SK-N-SH treated with all-trans-retinoic acid at 6 μM for 48 hours (cell line): ENCODE measurements around the gene ZMYND11.

Experiments
- ATAC-seq: fragments of 200-7000 bp; cut with Tn5 transposase; 3 replicates; pipeline ENCODE4 v1.9.1; 2020; ENCODE audit warnings: mild to moderate bottlenecking, moderate library complexity
- ARNTL ChIP-seq: fragments of 450-650 bp; formaldehyde crosslinking; IDR thresholded peaks from 2 replicates; pipeline ENCODE4 v1.5.0; 2020; ENCODE audit warnings: low read depth, mild to moderate bottlenecking, moderate library complexity, borderline replicate concordance
- BACH2 ChIP-seq: fragments of 250-450 bp; sonication (Bioruptor Pico); IDR thresholded peaks from 2 replicates; pipeline ENCODE4 v1.9.0; 2021; ENCODE audit warnings: mild to moderate bottlenecking, borderline replicate concordance
- CSDC2 ChIP-seq: fragments of 250-450 bp; sonication (Bioruptor Pico); IDR thresholded peaks from 2 replicates; pipeline ENCODE4 v1.5.0; 2020; ENCODE audit warnings: mild to moderate bottlenecking, moderate library complexity
- CSRNP3 ChIP-seq: fragments of 250-450 bp; sonication (Bioruptor Pico); IDR thresholded peaks from 2 replicates; pipeline ENCODE4 v1.5.1; 2021; ENCODE audit warnings: mild to moderate bottlenecking, moderate library complexity
- ESRRG ChIP-seq: fragments of 250-450 bp; sonication (Bioruptor Pico); IDR thresholded peaks from 2 replicates; pipeline ENCODE4 v1.6.1; 2021; ENCODE audit warnings: mild to moderate bottlenecking
- GLIS3 ChIP-seq: fragments of 250-450 bp; sonication (Bioruptor Pico); IDR thresholded peaks from 2 replicates; pipeline ENCODE4 v1.5.0; 2020; ENCODE audit warnings: mild to moderate bottlenecking, moderate library complexity
- ISL1 ChIP-seq: fragments of 250-450 bp; sonication (Bioruptor Pico); IDR thresholded peaks from 2 replicates; pipeline ENCODE4 v2.1.2; 2022; ENCODE audit warnings: mild to moderate bottlenecking, moderate library complexity
- OSR1 ChIP-seq: fragments of 250-450 bp; sonication (Bioruptor Pico); IDR thresholded peaks from 2 replicates; pipeline ENCODE4 v1.8.0; 2022; ENCODE audit warnings: moderate library complexity, mild to moderate bottlenecking, inconsistent platforms
- PPARA ChIP-seq: fragments of 250-450 bp; sonication (Bioruptor Pico); IDR thresholded peaks from 2 replicates; pipeline ENCODE4 v1.5.0; 2020; ENCODE audit warnings: mild to moderate bottlenecking, borderline replicate concordance
- SNAI2 ChIP-seq: fragments of 250-450 bp; sonication (Bioruptor Pico); IDR thresholded peaks from 2 replicates; pipeline ENCODE4 v1.5.0; 2020; ENCODE audit warnings: mild to moderate bottlenecking, moderate library complexity
- TCF4 ChIP-seq: fragments of 250-450 bp; sonication (Bioruptor Pico); IDR thresholded peaks from 2 replicates; pipeline ENCODE4 v1.8.0; 2021; ENCODE audit warnings: mild to moderate bottlenecking, moderate library complexity, borderline replicate concordance
- TOX ChIP-seq: fragments of 250-450 bp; sonication (Bioruptor Pico); IDR thresholded peaks from 2 replicates; pipeline ENCODE4 v1.8.0; 2021; ENCODE audit warnings: mild to moderate bottlenecking, moderate library complexity, borderline replicate concordance
- TSHZ2 ChIP-seq: fragments of 250-450 bp; sonication (Bioruptor Pico); IDR thresholded peaks from 2 replicates; pipeline ENCODE4 v1.5.0; 2020; ENCODE audit warnings: mild to moderate bottlenecking, moderate library complexity
- ZC3H10 ChIP-seq: fragments of 250-450 bp; sonication (Bioruptor Pico); IDR thresholded peaks from 2 replicates; pipeline ENCODE4 v1.5.1; 2021; ENCODE audit warnings: mild to moderate bottlenecking, moderate library complexity
- ZFP3 ChIP-seq: fragments of 250-450 bp; sonication (Bioruptor Pico); IDR thresholded peaks from 2 replicates; pipeline ENCODE4 v1.5.0; 2020; ENCODE audit warnings: mild to moderate bottlenecking, moderate library complexity
- ZFP30 ChIP-seq: fragments of 450-650 bp; formaldehyde crosslinking; IDR thresholded peaks from 2 replicates; pipeline ENCODE4 v1.5.0; 2022; ENCODE audit warnings: mild to moderate bottlenecking, moderate library complexity
- ZNF565 ChIP-seq: fragments of 450-650 bp; formaldehyde crosslinking; conservative IDR thresholded peaks from 2 replicates; pipeline ENCODE4 v1.5.0; 2020; ENCODE audit warnings: low read depth, mild to moderate bottlenecking, moderate library complexity
- ZNF8 ChIP-seq: fragments of 450-650 bp; formaldehyde crosslinking; IDR thresholded peaks from 2 replicates; pipeline ENCODE4 v1.5.0; 2020; ENCODE audit warnings: mild to moderate bottlenecking, moderate library complexity
- TF ChIP-seq, protein P1 (sequence below): fragments of 250-450 bp; sonication (Bioruptor Pico); IDR thresholded peaks from 2 replicates; pipeline ENCODE4 v1.8.0; 2021; ENCODE audit warnings: low read depth, mild to moderate bottlenecking, moderate library complexity, borderline replicate concordance

Gene ZMYND11

DNA sequence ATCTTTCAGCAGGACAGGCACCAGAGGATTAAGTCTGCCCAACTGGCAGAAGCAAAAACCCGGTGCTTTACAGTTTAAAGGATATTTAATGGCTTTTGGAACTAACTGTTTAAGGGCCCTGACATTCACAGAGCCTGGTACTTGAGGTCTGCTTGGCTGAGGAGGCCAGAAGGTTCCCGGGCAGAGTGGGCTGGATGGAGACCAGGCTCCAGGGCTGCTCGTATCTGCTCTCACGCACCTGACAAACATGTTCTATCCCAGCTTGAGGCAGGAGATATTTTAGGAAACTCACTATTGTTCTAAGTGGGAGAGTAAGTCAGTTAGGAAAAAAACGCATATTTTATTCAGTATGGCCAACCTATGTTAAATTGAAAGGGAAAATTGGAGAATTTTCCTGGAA, 143.5 kb downstream of the ZMYND11 start (continued):
- no peak for TF ChIP-seq TOX
- TF ChIP-seq, protein P1, sequence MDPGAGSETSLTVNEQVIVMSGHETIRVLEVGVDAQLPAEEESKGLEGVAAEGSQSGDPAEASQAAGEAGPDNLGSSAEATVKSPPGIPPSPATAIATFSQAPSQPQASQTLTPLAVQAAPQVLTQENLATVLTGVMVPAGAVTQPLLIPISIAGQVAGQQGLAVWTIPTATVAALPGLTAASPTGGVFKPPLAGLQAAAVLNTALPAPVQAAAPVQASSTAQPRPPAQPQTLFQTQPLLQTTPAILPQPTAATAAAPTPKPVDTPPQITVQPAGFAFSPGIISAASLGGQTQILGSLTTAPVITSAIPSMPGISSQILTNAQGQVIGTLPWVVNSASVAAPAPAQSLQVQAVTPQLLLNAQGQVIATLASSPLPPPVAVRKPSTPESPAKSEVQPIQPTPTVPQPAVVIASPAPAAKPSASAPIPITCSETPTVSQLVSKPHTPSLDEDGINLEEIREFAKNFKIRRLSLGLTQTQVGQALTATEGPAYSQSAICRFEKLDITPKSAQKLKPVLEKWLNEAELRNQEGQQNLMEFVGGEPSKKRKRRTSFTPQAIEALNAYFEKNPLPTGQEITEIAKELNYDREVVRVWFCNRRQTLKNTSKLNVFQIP (CRISPR knock-in tag) = no peak
- no peak for TF ChIP-seq BACH2

DNA sequence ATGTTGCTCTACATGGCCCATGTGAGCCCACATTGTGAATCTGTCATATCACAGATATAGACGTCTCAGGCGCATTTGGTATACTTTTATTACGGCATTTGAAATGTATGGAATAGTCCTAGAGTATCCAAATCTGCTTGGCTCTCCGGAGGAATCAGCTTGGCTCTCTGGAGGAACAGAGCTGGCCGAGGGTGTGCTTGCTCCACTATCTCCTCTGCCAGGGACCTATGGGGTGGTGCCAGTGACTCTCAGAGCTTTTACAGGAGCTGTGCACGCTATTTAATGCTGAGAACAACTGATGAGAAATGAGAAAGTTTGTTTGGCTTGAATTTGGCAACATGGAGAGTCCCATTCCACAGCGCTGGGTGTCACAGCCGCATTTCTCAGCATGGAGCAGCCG, 144.0 kb downstream of the ZMYND11 start:
- no peak for TF ChIP-seq PPARA (CRISPR knock-in tag)
- no peak for TF ChIP-seq ZFP30 (CRISPR knock-in tag)
- TF ChIP-seq ISL1 (CRISPR knock-in tag) = no peak
- no peak for TF ChIP-seq TSHZ2 (CRISPR knock-in tag)
- ATAC-seq = no peak

GRCh38 chr10:279655-280054, 144.4 kb downstream of the ZMYND11 start:
- no peak for ATAC-seq
- TF ChIP-seq CSDC2 (CRISPR knock-in tag) = no peak
- no peak for TF ChIP-seq CSRNP3 (CRISPR knock-in tag)
- no peak for TF ChIP-seq ZNF8 (CRISPR knock-in tag)
- TF ChIP-seq ARNTL = no peak
- no peak for TF ChIP-seq OSR1 (CRISPR knock-in tag)
- no peak for TF ChIP-seq ZFP30 (CRISPR knock-in tag)
- TF ChIP-seq ESRRG (CRISPR knock-in tag) = no peak
- TF ChIP-seq ZC3H10 (CRISPR knock-in tag) = no peak
- no peak for TF ChIP-seq SNAI2 (CRISPR knock-in tag)
- TF ChIP-seq TSHZ2 (CRISPR knock-in tag) = no peak
- TF ChIP-seq TCF4 (CRISPR knock-in tag) = no peak
- TF ChIP-seq BACH2 = no peak
- TF ChIP-seq, protein P1 (CRISPR knock-in tag) = no peak
- no peak for TF ChIP-seq ZFP3 (CRISPR knock-in tag)
- TF ChIP-seq GLIS3 (CRISPR knock-in tag) = no peak
- no peak for TF ChIP-seq ZNF565 (CRISPR knock-in tag)
